SH-SY5Y (cell line): ENCODE measurements around the gene F8A1.

Source experiments
- GATA2 ChIP-seq: IDR thresholded peaks from 2 replicates; pipeline ENCODE4 v1.6.1; 2011; ENCODE audit warnings: mild to moderate bottlenecking, low read depth, low read length
- GATA3 ChIP-seq: IDR thresholded peaks from 2 replicates; pipeline ENCODE4 v1.6.1; 2011; ENCODE audit warnings: low read depth, mild to moderate bottlenecking, low read length, moderate library complexity

DNA sequence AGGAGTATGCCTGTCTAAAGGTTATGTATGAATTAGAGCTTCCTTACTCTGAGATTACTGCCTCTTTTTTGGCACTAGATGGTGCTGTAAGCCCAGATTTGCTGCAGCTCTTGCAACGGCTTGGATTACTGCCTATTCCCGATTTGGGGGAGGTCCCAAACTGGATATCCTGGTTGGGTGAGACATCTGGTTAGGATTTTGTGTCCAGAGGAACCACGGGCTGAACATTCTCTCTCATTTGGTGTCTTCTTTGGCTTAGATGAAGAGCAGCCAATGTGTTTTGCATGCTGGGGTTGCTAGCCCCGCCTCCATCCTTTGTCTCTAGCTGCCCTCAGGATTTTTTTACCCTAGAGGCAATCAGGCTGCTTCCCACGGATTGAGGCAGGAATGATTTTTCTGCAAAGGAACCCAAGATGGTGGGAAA lies 31.9 kb downstream of the F8A1 start:
- TF ChIP-seq GATA3 (no peak), GATA2 (no peak)
